Smooth muscle cell of the brain vasculature (primary cell): ENCODE results near the gene SLC38A3.

Source experiments
- DNase-seq: peaks from one replicate; pipeline ENCODE4 v3.0.0-alpha.2; 2012; ENCODE audit warnings: low read depth, low spot score

Gene SLC38A3

GRCh38 chr3:50169232-50169832 is 35.7 kb upstream of the SLC38A3 start:
- no peak for DNase-seq

GRCh38 chr3:50169858-50170257 is 35.2 kb upstream of the SLC38A3 start:
- no peak for DNase-seq

- DNase-seq, result no peak
Observed at GRCh38 chr3:50170689-50171088, 34.4 kb upstream of the SLC38A3 start.

DNA sequence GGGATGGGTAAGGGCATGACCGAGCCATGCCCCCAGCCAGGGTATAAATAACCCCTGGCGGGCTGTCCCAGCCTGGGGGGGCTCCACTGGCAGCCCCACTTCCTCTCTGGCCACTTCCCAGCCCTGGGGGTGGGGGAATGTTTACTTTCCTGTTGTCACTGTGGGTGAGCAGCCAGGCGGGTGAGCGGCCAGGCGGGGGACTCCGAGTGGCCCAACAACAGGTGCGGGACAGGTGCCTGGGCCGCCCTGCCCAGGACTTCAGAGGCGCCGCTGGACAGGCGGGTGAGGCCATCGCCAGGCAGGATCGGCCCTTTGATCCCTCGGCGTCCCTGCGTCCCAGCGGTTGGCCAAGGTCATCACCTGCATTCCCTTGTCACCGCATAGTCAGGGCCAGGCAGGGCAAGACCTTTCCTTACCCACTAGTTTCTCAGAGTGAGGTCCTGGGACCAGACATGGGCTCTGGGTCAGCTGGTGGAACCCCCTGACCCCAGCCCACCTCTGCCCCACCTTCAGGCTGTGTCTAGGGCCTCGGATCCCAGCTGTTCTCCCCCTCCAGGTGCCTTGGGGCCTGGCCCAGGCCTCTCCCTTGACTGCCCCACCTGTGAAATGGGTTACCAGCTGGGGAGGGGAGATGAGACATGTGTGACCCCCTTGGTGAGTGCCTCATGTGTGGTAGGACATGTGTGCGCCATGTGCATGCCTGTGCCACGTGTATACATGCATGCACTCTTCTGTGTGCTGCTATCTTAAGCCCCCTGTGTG is 33.4 kb upstream of the SLC38A3 start:
- DNase-seq, result no peak

GRCh38 chr3:50172626-50173220 is 32.3 kb upstream of the SLC38A3 start:
- no peak for DNase-seq

DNA sequence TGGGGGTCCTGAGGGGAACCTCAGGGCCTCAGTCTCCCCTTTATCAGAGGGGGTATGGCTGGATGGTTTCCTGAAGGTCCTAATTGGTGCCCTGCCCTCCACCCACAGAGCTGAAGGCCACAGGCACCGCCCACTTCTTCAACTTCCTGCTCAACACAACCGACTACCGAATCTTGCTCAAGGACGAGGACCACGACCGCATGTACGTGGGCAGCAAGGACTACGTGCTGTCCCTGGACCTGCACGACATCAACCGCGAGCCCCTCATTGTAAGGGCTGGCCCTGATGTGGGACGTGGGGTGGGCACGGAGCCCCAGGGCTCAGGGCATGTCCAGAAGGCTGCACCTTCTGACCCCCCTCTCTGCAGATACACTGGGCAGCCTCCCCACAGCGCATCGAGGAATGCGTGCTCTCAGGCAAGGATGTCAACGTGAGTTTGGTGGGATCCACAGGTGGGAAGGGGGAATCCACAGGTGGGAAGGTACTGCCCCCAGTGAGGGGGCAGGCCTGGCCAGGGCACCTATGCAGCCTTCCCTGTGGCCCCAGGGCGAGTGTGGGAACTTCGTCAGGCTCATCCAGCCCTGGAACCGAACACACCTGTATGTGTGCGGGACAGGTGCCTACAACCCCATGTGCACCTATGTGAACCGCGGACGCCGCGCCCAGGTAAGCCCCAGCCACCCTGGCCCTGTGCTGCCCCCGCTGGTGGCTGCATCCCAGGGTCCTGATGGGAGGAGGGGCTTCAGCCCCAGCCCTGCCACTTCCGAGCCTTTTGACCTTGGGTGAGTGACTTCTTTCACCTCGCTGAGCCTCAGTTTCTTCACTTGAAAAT is 31.2 kb upstream of the SLC38A3 start:
- DNase-seq, result no peak

DNA sequence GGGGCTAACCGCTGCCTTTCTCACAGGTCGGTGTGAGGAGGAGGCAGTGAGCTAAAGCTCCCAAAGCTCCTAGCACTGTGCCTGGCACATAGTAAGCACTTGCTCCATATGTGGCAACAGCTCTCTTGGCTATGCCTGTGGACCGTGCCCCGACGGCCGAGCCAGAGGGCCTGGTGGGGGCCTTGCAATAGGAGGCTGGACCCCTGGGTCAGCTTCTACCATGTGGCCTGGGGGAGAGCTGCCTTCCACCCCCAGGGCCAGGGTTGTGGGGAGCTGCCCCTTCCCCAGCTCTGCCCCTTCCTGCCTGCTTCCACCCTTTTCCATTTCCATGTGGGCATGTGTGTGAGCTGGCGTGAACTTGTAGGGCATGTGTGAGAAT is 30.6 kb upstream of the SLC38A3 start:
- DNase-seq, result no peak

GRCh38 chr3:50174947-50175524 is 30.0 kb upstream of the SLC38A3 start:
- DNase-seq, result no peak

DNA sequence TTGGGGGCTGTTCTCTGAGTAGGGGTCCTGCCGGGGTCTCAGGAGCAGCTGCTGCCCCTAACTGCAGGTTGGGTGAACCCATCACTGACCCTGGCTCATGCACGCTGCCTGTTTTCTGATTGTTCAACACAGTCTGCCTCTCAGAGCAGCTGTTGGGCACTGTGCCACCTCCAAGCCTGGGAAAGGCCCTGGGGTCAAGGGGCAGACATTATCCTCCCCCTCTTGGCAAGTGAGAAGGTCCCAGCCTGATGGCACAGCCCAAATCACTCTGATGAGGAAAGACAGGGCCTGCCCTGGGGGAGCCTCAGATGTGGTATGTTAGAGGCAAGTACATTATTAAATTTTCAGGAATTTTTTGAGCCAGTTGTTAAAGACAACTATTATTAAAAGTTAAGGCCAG is 27.7 kb upstream of the SLC38A3 start:
- no peak for DNase-seq

DNA sequence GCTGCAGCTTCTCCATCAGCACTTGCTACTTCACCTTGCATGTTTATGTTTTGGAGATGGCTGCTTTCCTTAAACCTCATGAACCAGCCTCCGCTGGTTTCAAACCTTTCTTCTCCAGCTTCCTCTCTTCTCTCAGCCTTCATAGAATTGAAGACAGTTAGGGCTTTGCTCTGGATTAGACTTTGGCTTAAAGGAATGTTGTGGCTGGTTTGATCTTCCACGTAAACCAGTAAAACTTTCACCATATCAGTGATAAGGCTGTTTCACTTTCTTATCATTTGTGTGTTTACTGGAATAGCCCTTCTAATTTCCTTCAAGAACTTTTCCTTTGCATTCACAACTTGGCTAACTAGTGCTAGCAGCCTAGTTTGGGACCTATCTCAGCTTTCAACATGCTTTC is 25.4 kb upstream of the SLC38A3 start:
- DNase-seq, result no peak

DNA sequence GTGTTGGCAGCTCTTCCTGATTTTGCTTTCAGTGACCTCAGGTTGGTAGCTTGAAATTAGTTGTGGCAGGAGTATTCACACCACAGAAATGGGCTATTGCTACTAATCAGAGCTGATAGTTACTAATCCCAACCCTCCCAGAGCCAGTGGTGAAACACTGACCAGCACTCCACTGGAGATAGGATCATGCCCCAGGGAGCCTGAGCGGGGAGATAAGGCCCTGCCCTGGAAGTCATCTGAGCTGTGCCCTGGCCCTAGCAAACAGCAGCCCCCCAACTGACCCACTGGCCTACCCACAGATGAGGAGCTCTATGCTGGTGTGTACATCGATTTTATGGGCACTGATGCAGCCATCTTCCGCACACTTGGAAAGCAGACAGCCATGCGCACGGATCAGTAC is 23.1 kb upstream of the SLC38A3 start:
- no peak for DNase-seq

DNA sequence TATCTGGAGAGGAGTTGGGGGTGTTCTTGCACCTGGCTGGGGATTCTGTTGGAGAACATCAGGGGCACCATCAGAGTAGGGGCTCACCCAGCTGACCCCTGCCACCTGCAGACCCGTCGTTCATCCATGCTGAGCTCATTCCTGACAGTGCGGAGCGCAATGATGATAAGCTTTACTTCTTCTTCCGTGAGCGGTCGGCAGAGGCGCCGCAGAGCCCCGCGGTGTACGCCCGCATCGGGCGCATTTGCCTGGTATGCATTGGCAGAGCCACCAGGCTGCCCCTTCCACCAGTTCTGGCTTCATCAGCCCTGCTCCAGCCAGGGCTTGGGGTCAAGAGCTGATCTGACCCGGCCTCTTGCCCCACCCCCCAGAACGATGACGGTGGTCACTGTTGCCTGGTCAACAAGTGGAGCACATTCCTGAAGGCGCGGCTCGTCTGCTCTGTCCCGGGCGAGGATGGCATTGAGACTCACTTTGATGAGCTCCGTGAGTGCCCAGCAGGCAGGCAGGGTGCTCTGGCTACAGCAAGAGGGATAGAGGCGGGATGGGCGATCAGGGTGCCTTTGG is 22.5 kb upstream of the SLC38A3 start:
- no peak for DNase-seq

- no peak for DNase-seq
Observed at GRCh38 chr3:50183755-50184154, 21.3 kb upstream of the SLC38A3 start.

DNA sequence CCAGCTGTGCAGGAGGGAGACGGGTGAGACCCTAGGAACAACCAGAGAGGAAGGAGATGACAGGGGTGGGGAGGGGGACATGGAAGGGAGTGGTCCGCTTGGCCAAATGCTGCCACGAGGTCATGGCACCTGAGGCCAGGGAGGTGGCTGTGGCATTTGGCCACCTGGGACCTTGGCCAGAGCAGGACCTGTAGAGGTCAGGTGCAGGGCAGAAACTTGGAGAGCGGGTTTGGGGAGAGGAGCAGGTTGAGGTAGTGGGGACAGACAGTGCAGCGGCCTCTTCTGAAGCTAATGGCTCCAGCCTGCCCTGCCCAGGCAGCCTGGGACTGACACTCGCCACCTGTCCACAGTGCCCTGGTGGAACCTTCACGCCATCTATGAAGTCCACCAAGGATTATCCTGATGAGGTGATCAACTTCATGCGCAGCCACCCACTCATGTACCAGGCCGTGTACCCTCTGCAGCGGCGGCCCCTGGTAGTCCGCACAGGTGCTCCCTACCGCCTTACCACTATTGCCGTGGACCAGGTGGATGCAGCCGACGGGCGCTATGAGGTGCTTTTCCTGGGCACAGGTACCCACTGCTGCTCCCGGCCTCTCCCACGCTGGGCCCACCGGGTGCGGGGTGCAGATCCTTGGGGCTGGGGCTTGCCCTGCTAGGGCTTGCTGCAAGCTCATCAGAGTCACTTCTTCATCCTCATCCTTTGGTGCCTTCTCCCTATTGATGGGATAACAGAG is 20.7 kb upstream of the SLC38A3 start:
- DNase-seq, result no peak

DNA sequence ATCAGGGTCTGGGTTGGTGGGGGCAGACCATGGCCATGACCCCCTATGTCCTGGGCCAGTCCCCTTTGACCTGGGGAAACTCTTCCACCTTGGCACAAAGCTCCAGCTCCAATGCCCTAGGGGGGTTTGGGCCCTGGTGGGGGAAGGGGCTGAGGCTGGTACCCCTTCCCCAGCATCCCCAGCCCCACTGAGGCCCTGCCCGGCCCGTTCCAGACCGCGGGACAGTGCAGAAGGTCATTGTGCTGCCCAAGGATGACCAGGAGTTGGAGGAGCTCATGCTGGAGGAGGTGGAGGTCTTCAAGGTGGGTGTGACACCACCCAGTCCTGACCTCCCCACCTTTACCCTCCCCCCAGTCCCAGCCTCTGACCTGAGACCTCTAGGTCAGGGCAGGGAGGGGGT is 19.8 kb upstream of the SLC38A3 start:
- no peak for DNase-seq

GRCh38 chr3:50186096-50186495 is 19.0 kb upstream of the SLC38A3 start:
- DNase-seq, result no peak

DNA sequence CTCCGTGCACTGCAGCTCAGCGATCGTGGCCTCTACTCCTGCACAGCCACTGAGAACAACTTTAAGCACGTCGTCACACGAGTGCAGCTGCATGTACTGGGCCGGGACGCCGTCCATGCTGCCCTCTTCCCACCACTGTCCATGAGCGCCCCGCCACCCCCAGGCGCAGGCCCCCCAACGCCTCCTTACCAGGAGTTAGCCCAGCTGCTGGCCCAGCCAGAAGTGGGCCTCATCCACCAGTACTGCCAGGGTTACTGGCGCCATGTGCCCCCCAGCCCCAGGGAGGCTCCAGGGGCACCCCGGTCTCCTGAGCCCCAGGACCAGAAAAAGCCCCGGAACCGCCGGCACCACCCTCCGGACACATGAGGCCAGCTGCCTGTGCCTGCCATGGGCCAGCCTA is 17.3 kb upstream of the SLC38A3 start:
- DNase-seq, result no peak

- no peak for DNase-seq
Observed at GRCh38 chr3:50189274-50189673, 15.8 kb upstream of the SLC38A3 start.

GRCh38 chr3:50189989-50190388 is 15.1 kb upstream of the SLC38A3 start:
- DNase-seq, result no peak

DNA sequence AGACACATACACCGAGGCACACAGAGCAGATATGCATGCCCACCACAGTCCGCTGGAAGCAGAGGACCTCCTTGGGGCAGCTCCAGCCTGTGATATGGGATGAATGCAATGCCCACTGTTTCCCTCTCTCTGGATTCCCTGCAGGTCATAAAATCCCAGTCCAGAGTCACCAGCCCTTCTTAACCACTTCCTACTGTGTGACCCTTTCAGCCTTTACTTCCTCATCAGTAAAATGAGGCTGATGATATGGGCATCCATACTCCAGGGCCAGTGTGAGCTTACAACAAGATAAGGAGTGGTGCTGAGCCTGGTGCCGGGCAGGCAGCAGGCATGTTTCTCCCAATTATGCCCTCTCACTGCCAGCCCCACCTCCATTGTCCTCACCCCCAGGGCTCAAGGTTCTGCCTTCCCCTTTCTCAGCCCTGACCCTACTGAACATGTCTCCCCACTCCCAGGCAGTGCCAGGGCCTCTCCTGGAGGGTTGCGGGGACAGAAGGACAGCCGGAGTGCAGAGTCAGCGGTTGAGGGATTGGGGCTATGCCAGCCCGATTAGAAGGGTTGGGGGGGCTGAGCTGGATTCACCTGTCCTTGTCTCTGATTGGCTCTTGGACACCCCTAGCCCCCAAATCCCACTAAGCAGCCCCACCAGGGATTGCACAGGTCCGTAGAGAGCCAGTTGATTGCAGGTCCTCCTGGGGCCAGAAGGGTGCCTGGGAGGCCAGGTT is 14.0 kb upstream of the SLC38A3 start, which contains the start of gene GNAT1:
Gene GNAT1, plus strand, starts transcription at position 675 of the 725 bp plus-strand sequence. CDS start 116 bp downstream, outside the sequence.
- no peak for DNase-seq
